Heart left ventricle (tissue), 16 donors: ENCODE data around the gene EVC2. TPM values are rescaled to one million over a fixed set of nuclear protein-coding genes. Genes with fewer than 3 reads are reported as not detected.

Experiments used
- ATAC-seq, 4 donors: fragments of 200-7000 bp; cut with Tn5 transposase; one replicate each; pipeline ENCODE4 v1.9.1; 2020 to 2022; ENCODE audit warnings: moderate library complexity in 4 of 4, mild to moderate bottlenecking in 3 of 4, moderate number of reproducible peaks in 1 of 4
- DNase-seq, 5 donors: peaks; one replicate each; pipeline ENCODE4 v3.0.0-alpha.2; 2020
- H3K27ac ChIP-seq, 12 donors: fragments of 200-600 bp; sonication (generic) in 4 of 12; one replicate each; pipeline versions ENCODE4 v1.5.0 to v1.8.0; 2016 to 2022; ENCODE audit warnings: mild to moderate bottlenecking in 2 of 12
- H3K27me3 ChIP-seq, 9 donors: fragments of 200-600 bp; sonication (generic) in 2 of 9; one replicate each; pipeline versions ENCODE4 v1.5.1 to v1.8.0; 2016 to 2022; ENCODE audit warnings: mild to moderate bottlenecking in 3 of 9
- H3K36me3 ChIP-seq, 9 donors: fragments of 200-600 bp; sonication (generic) in 2 of 9; one replicate each; pipeline versions ENCODE4 v1.5.0 to v1.8.0; 2018 to 2022; ENCODE audit warnings: mild to moderate bottlenecking in 2 of 9
- H3K4me1 ChIP-seq, 12 donors: fragments of 200-600 bp; sonication (generic) in 4 of 12; one replicate each; pipeline versions ENCODE4 v1.5.0 to v1.8.0; 2016 to 2022; ENCODE audit warnings: mild to moderate bottlenecking in 3 of 12
- H3K4me3 ChIP-seq, 12 donors: fragments of 200-600 bp; sonication (generic) in 4 of 12; one replicate each; pipeline versions ENCODE4 v1.5.0 to v1.8.0; 2017 to 2022; ENCODE audit warnings: mild to moderate bottlenecking in 9 of 12, moderate library complexity in 4 of 12
- H3K9me3 ChIP-seq, 12 donors: fragments of 200-600 bp; sonication (generic) in 4 of 12; one replicate each; pipeline versions ENCODE4 v1.5.0 to v1.8.0; 2016 to 2022; ENCODE audit warnings: mild to moderate bottlenecking in 1 of 12
- POLR2A ChIP-seq, 2 donors: fragments of 450-650 bp; IDR thresholded peaks; one replicate each; pipeline ENCODE4 v1.6.1; 2017; ENCODE audit warnings: antibody characterized with exemption in 2 of 2, mild to moderate bottlenecking in 2 of 2, moderate library complexity in 2 of 2
- WGBS, 4 donors: extraction: QIAGEN DNeasy Blood & Tissue Kit in 2 of 4; methylation state at CpG; one replicate each; pipeline versions ENCODE4 v1.1.5 to v1.1.7; 2013 to 2018; 5-methylcytosine and 5-hydroxymethylcytosine counted together
- intact Hi-C, 10 donors: fragments of 100-400 bp; cut with DNase I; formaldehyde crosslinking; loops; one replicate each; pipeline versions ENCODE4 v1.11.1 to v1.14.2; 2022
- polyA plus RNA-seq, 2 donors: library from polyadenylated mRNA; stranded (reverse); fragments of 200-250 nt; gene quantifications; one replicate each; pipeline ENCODE4 v1.2.3, GENCODE V29; 2013
- total RNA-seq, 9 donors: library from RNA; depleted of rRNA in 2 of 9; stranded (reverse); fragments of >200 nt in 2 of 9; fragmentation: NEBNext Ultra II Directional in 3 of 9; extraction: Animal tissue kit (Norgen Biotek cat#: 25700) in 3 of 9; gene quantifications; one replicate each; pipeline versions ENCODE4 v1.1.0 to v1.2.4, GENCODE V29; 2016 to 2023
- TF ChIP-seq, protein P1 (sequence below), 12 donors: fragments of 200-600 bp; sonication (generic) in 4 of 12; IDR thresholded peaks; one replicate each; pipeline versions ENCODE4 v1.5.0 to v1.8.0; 2018 to 2022; ENCODE audit warnings: antibody characterized with exemption in 12 of 12, mild to moderate bottlenecking in 5 of 12
- donor health status: ischemic (EF 13 %, LVEDD 7.1; RV severe dilation, severe dysfunction).
- donor health status: healthy with polysubstance abuse.
- donor health status: DM: no; HTN: yes; CAD: no.
- donor health status: DM: no; HTN: no; CAD: no.
- donor health status: ischemic (EF 25% LVEDD 6.9; RV normal size, moderate dysfunction).
- donor health status: ischemic (EF 25% LVEDD 5.7; RV mildly dilated, moderate dysfunction).
- donor health status: healthy.
- donor health status: DM: yes; HTN: yes; CAD: no.
- donor health status: ischemic (EF 35%, LVEDD 5.7; RV mildly dilated, moderate dysfunction).
- donor health status: nonischemic (EF 11% LVEDD 7.7; RV severe dilation, severe dysfunction).
- donor health status: DM: yes; HTN: yes; CAD: no.
- donor health status: PGD.
- donor health status: ischemic (EF 29% LVEDD 5.4; RV normal size, mild dysfunction).
- donor health status: nonischemic (EF 23%, LVEDD 6.1; RV moderate dilation, normal function).

EVC2 gene
- total and polyA plus RNA-seq, 11 donors = 0.46 to 3.1 (median 0.95) TPM

- Histone ChIP-seq H3K27ac (no peak overlapping the region), H3K4me1 (no peaks in the 10 kb centered on the region), H3K4me3 (no peak overlapping the region), H3K36me3 (peaks cover 0 to 68% (median 24%) of the 10 kb centered on the region in 9 donors), H3K9me3 (no peaks in the 10 kb centered on the region), H3K27me3 (no peaks in the 10 kb centered on the region)
- WGBS, 4 donors = 93 to 96% (median 96%) methylated on average over 8 of the region's 8 CpGs
- intact Hi-C loops = no loop called here
- DNase-seq = no peak
- no peak for ATAC-seq
- TF ChIP-seq POLR2A (IDR thresholded peaks at IDR 0.05) = no peak
- TF ChIP-seq, protein P1, sequence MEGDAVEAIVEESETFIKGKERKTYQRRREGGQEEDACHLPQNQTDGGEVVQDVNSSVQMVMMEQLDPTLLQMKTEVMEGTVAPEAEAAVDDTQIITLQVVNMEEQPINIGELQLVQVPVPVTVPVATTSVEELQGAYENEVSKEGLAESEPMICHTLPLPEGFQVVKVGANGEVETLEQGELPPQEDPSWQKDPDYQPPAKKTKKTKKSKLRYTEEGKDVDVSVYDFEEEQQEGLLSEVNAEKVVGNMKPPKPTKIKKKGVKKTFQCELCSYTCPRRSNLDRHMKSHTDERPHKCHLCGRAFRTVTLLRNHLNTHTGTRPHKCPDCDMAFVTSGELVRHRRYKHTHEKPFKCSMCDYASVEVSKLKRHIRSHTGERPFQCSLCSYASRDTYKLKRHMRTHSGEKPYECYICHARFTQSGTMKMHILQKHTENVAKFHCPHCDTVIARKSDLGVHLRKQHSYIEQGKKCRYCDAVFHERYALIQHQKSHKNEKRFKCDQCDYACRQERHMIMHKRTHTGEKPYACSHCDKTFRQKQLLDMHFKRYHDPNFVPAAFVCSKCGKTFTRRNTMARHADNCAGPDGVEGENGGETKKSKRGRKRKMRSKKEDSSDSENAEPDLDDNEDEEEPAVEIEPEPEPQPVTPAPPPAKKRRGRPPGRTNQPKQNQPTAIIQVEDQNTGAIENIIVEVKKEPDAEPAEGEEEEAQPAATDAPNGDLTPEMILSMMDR (IDR thresholded peaks at IDR 0.05) = no peak
These were observed 46.1 kb upstream of the EVC2 start for GRCh38 chr4:5754529-5754881.

DNA sequence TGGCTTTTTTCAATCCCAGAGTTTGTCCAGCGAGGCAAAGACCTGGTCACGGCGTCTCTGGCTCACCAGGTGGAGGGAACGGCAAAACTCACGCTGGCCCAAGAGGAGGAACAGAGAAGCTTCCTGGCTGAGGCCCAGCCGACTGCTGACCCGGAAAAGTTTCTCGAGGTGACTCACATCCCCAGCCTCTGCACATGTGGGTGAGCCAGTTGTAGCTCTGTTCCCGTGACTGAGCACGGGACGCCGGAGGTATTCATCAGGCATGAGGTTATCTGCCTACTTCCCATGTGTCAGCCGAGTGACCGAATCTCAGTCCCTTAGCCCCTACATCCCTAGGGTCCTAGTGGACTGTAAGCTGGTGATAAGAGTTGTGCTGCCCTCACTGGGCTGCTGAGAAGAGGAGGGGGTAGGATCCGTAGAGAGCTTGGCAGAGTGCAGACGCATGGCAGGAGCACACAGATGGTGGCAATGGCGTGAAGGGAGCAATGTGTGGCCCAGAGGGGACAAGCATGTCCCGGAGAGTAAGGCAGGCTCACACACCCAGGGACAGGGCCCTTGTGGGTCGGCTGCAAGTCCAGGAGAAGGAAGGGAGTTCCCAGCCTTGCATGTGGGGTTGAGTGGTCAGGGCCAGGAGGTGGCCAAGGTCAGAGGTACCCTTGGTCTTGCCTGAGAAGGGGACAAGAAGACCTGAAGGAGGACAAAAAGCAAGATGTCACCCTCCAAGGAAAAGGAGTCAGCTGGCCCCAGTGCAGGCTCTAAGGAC, 45.6 kb upstream of the EVC2 start:
- DNase-seq (no peak), ATAC-seq (no peak)
- TF ChIP-seq POLR2A (IDR thresholded peaks at IDR 0.05) = no peak
- TF ChIP-seq, protein P1 (IDR thresholded peaks at IDR 0.05) = no peak
- intact Hi-C loops = no loop called here
- H3K4me3 ChIP-seq = no peak overlapping the region
- H3K27me3 ChIP-seq = no peaks in the 10 kb centered on the region
- no peaks in the 10 kb centered on the region for H3K4me1 ChIP-seq
- no peaks in the 10 kb centered on the region for H3K9me3 ChIP-seq
- WGBS, 4 donors = 70 to 77% (median 74%) methylated on average over 17 to 19 of the region's 19 CpGs
- no peak overlapping the region for H3K27ac ChIP-seq
- H3K36me3 ChIP-seq = peaks cover 0 to 70% (median 24%) of the 10 kb centered on the region in 9 donors

- no peak for TF ChIP-seq POLR2A (IDR thresholded peaks at IDR 0.05)
- TF ChIP-seq, protein P1 (IDR thresholded peaks at IDR 0.05) = no peak
- Histone ChIP-seq H3K9me3 (no peaks in the 10 kb centered on the region), H3K4me1 (no peaks in the 10 kb centered on the region), H3K36me3 (peaks cover 0 to 68% (median 22%) of the 10 kb centered on the region in 9 donors), H3K27ac (no peak overlapping the region), H3K27me3 (no peaks in the 10 kb centered on the region), H3K4me3 (no peak overlapping the region)
- intact Hi-C loops = no loop called here
- ATAC-seq (no peak), DNase-seq (no peak)
- WGBS, 4 donors = 85 to 92% (median 89%) methylated on average over 7 of the region's 7 CpGs
These were observed 45.0 kb upstream of the EVC2 start for GRCh38 chr4:5753366-5753765.

GRCh38 chr4:5752376-5753184, 44.2 kb upstream of the EVC2 start:
- DNase-seq = no peak
- no peak for ATAC-seq
- H3K4me1 ChIP-seq = peaks cover 0 to 7% (median 0%) of the 10 kb centered on the region in 12 donors
- no peaks in the 10 kb centered on the region for H3K9me3 ChIP-seq
- intact Hi-C loops = no loop called here
- no peak overlapping the region for H3K4me3 ChIP-seq
- H3K27me3 ChIP-seq = no peaks in the 10 kb centered on the region
- no peak overlapping the region for H3K27ac ChIP-seq
- TF ChIP-seq, protein P1 (IDR thresholded peaks at IDR 0.05) = no peak
- no peak for TF ChIP-seq POLR2A (IDR thresholded peaks at IDR 0.05)
- 80 to 83% (median 81%) methylated on average over 20 to 26 of the region's 26 CpGs for WGBS, 4 donors
- peaks cover 0 to 61% (median 17%) of the 10 kb centered on the region in 9 donors for H3K36me3 ChIP-seq
